K562 (cell line): Measurements from ENCODE around the gene GMEB2.

Experiments
- NFYB ChIP-seq: IDR thresholded peaks from 2 replicates; pipeline ENCODE4 v1.6.1; 2011; ENCODE audit warnings: mild to moderate bottlenecking, moderate library complexity; ENCODE audit not compliant: insufficient read length; ENCODE audit errors: extremely low read depth
- POLR2AphosphoS5 ChIP-seq: IDR thresholded peaks from 2 replicates; pipeline ENCODE4 v1.6.1; 2011; ENCODE audit warnings: mild to moderate bottlenecking, low read depth, low read length, moderate library complexity; ENCODE audit not compliant: control insufficient read depth, insufficient read depth
- POLR2B ChIP-seq: fragments of 450-650 bp; IDR thresholded peaks from 2 replicates; pipeline ENCODE4 v1.6.1; 2018; ENCODE audit warnings: low read depth; ENCODE audit not compliant: partially characterized antibody
- POLR2G ChIP-seq: fragments of 200-400 bp; formaldehyde crosslinking; IDR thresholded peaks from 2 replicates; pipeline ENCODE4 v1.6.1; 2017; ENCODE audit warnings: low read depth, mild to moderate bottlenecking, antibody characterized with exemption, low read length, moderate library complexity
- YY1 ChIP-seq, 3 experiments: IDR thresholded peaks; 2 replicates each; pipeline ENCODE4 v1.6.1; 2011; ENCODE audit warnings: low read length in 2 of 3, mild to moderate bottlenecking in 2 of 3, moderate library complexity in 2 of 3, borderline replicate concordance in 1 of 3, control low read depth in 1 of 3, low read depth in 1 of 3; ENCODE audit not compliant: insufficient read depth in 3 of 3, insufficient replicate concordance in 2 of 3, control insufficient read depth in 1 of 3, insufficient read length in 1 of 3; ENCODE audit errors: extremely low read depth in 1 of 3
- ZNF384 ChIP-seq: IDR thresholded peaks from 2 replicates; pipeline ENCODE4 v1.6.1; 2012; ENCODE audit warnings: low read depth, low read length, improper control_type of control experiment

GRCh38 chr20:63633732-63634131, 6.8 kb upstream of the GMEB2 start:
- TF ChIP-seq POLR2G, result no peak
- TF ChIP-seq ZNF384, result no peak
- TF ChIP-seq NFYB, result no peak
- TF ChIP-seq POLR2B, result no peak
- TF ChIP-seq YY1 (IDR thresholded peaks at IDR 0.05; ENCODE audit: borderline replicate concordance in 1 of 3, control insufficient read depth in 1 of 3, extremely low read depth in 1 of 3, insufficient read depth in 3 of 3, insufficient read length in 1 of 3, insufficient replicate concordance in 2 of 3, low read depth in 1 of 3, low read length in 2 of 3), result no peak
- TF ChIP-seq POLR2AphosphoS5, result no peak
